HepG2 (cell line): ENCODE results near the gene BMF. TPM values are rescaled to one million over a fixed set of nuclear protein-coding genes. Genes with fewer than 3 reads are reported as not detected.
A peak's percentile ranks its signal among the peaks of the same experiment; 100 is the strongest.

ENCODE experiments used
- ARHGAP35 ChIP-seq: sonication (generic); formaldehyde crosslinking; IDR thresholded peaks from 2 replicates; pipeline ENCODE4 v1.9.0; 2022; ENCODE audit warnings: mild to moderate bottlenecking, inconsistent platforms, moderate library complexity, missing genetic modification reagents, borderline replicate concordance
- CCAR2 ChIP-seq: fragments of 200-400 bp; formaldehyde crosslinking; optimal IDR thresholded peaks from 2 replicates; pipeline ENCODE3; 2018; ENCODE audit warnings: low read depth, mild to moderate bottlenecking, low read length, moderate library complexity
- KDM4B ChIP-seq: sonication (generic); formaldehyde crosslinking; IDR thresholded peaks from 2 replicates; pipeline ENCODE4 v1.4.0; 2020; ENCODE audit warnings: missing genetic modification reagents
- KMT2A ChIP-seq: sonication (generic); formaldehyde crosslinking; IDR thresholded peaks from 2 replicates; pipeline ENCODE4 v1.4.0; 2020; ENCODE audit warnings: missing genetic modification reagents
- KMT2B ChIP-seq: IDR thresholded peaks from 2 replicates; pipeline ENCODE4 v1.6.1; 2016; ENCODE audit warnings: missing genetic modification reagents, missing compliant biosample characterization
- MIER2 ChIP-seq: IDR thresholded peaks from 2 replicates; pipeline ENCODE4 v1.6.1; 2016; ENCODE audit warnings: missing biosample characterization, missing genetic modification reagents
- MIXL1 ChIP-seq: IDR thresholded peaks from 2 replicates; pipeline ENCODE4 v1.6.1; 2016
- REPIN1 ChIP-seq: sonication (generic); formaldehyde crosslinking; IDR thresholded peaks from 2 replicates; pipeline ENCODE4 v1.8.0; 2022; ENCODE audit warnings: missing genetic modification reagents, low read depth, mild to moderate bottlenecking, borderline replicate concordance
- SMARCE1 ChIP-seq: fragments of 450-650 bp; IDR thresholded peaks from 2 replicates; pipeline ENCODE4 v1.6.1; 2017; ENCODE audit warnings: borderline replicate concordance
- THYN1 ChIP-seq: sonication (generic); formaldehyde crosslinking; IDR thresholded peaks from 2 replicates; pipeline ENCODE4 v1.8.1; 2023; ENCODE audit warnings: low read depth, mild to moderate bottlenecking, moderate library complexity, missing genetic modification reagents, borderline replicate concordance
- ZNF547 ChIP-seq: sonication (generic); formaldehyde crosslinking; IDR thresholded peaks from 2 replicates; pipeline ENCODE4 v1.5.1; 2020; ENCODE audit warnings: mild to moderate bottlenecking, missing genetic modification reagents
- ZNF577 ChIP-seq: sonication (generic); formaldehyde crosslinking; IDR thresholded peaks from 2 replicates; pipeline ENCODE4 v1.4.0; 2020; ENCODE audit warnings: mild to moderate bottlenecking, low read depth, missing genetic modification reagents, borderline replicate concordance
- ZSCAN25 ChIP-seq: sonication (generic); formaldehyde crosslinking; IDR thresholded peaks from 2 replicates; pipeline ENCODE4 v1.8.0; 2022; ENCODE audit warnings: mild to moderate bottlenecking, missing genetic modification reagents
- polyA plus RNA-seq, 8 experiments: library from polyadenylated mRNA; depleted of rRNA in 3 of 8; stranded (reverse) in 7 of 8; unstranded in 1 of 8; fragments of >200 nt; fragmentation: Illumina TruSeq in 4 of 8; extraction: Trizol in 4 of 8; gene quantifications; 2 replicates each; pipeline versions ENCODE4 v1.2.1 to v1.2.3, GENCODE V29; 2011 to 2016; ENCODE audit warnings: low read depth in 4 of 8, missing spikeins in 1 of 8, mixed read lengths in 1 of 8; ENCODE audit not compliant: insufficient read depth in 1 of 8
- total RNA-seq, 5 experiments: library from RNA; depleted of rRNA; stranded (reverse); fragments of >200 nt; fragmentation: Illumina TruSeq; extraction: Trizol; gene quantifications; 2 replicates each; pipeline ENCODE4 v1.2.3, GENCODE V29; 2016; ENCODE audit warnings: low read depth in 1 of 5
- TF ChIP-seq, protein P1 (sequence below): sonication (generic); formaldehyde crosslinking; IDR thresholded peaks from 2 replicates; pipeline ENCODE4 v1.5.0; 2020; ENCODE audit warnings: mild to moderate bottlenecking, missing genetic modification reagents
- TF ChIP-seq, protein P2 (sequence below): sonication (generic); formaldehyde crosslinking; conservative IDR thresholded peaks from 2 replicates; pipeline ENCODE4 v1.4.0; 2020; ENCODE audit warnings: missing genetic modification reagents
- TF ChIP-seq, protein P3 (sequence below): sonication (generic); formaldehyde crosslinking; IDR thresholded peaks from 2 replicates; pipeline ENCODE4 v1.4.0; 2020; ENCODE audit warnings: mild to moderate bottlenecking, missing genetic modification reagents
- TF ChIP-seq, protein P4 (sequence below): conservative IDR thresholded peaks from 2 replicates; pipeline ENCODE4 v1.6.1; 2018; ENCODE audit warnings: missing genetic modification reagents
- TF ChIP-seq, protein P5 (sequence below): sonication (generic); formaldehyde crosslinking; IDR thresholded peaks from 2 replicates; pipeline ENCODE4 v1.4.0; 2020; ENCODE audit warnings: missing genetic modification reagents
- TF ChIP-seq, protein P6 (sequence below): sonication (generic); formaldehyde crosslinking; IDR thresholded peaks from 2 replicates; pipeline ENCODE4 v1.4.0; 2020; ENCODE audit warnings: missing genetic modification reagents, mild to moderate bottlenecking, borderline replicate concordance

BMF gene
- total and polyA plus RNA-seq, 2 of the 13 experiments (the other 11 are each of a cell fraction or from before 2014, with no cell fraction given) = 8.7 to 15.9 TPM

GRCh38 chr15:40081691-40082194 is 26.9 kb downstream of the BMF start (continued):
- peak; percentile 65; the same call in 1 of the 2 replicates for TF ChIP-seq KMT2A
- no peak for TF ChIP-seq THYN1
- TF ChIP-seq ZSCAN25 (CRISPR knock-in tag) = 0 out of 2 replicates have a peak, but pooled peaks have one; percentile 39
- TF ChIP-seq CCAR2 = no peak
- TF ChIP-seq, protein P1, sequence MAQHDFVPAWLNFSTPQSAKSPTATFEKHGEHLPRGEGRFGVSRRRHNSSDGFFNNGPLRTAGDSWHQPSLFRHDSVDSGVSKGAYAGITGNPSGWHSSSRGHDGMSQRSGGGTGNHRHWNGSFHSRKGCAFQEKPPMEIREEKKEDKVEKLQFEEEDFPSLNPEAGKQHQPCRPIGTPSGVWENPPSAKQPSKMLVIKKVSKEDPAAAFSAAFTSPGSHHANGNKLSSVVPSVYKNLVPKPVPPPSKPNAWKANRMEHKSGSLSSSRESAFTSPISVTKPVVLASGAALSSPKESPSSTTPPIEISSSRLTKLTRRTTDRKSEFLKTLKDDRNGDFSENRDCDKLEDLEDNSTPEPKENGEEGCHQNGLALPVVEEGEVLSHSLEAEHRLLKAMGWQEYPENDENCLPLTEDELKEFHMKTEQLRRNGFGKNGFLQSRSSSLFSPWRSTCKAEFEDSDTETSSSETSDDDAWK (CRISPR knock-in tag) = no peak
- TF ChIP-seq, protein P2, sequence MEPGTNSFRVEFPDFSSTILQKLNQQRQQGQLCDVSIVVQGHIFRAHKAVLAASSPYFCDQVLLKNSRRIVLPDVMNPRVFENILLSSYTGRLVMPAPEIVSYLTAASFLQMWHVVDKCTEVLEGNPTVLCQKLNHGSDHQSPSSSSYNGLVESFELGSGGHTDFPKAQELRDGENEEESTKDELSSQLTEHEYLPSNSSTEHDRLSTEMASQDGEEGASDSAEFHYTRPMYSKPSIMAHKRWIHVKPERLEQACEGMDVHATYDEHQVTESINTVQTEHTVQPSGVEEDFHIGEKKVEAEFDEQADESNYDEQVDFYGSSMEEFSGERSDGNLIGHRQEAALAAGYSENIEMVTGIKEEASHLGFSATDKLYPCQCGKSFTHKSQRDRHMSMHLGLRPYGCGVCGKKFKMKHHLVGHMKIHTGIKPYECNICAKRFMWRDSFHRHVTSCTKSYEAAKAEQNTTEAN (CRISPR knock-in tag) = peak; percentile 74
- no peak for TF ChIP-seq SMARCE1
- TF ChIP-seq ARHGAP35 (CRISPR knock-in tag) = no peak
- TF ChIP-seq KDM4B (CRISPR knock-in tag) = peak; percentile 75; the same call in 1 of the 2 replicates
- TF ChIP-seq MIXL1 (CRISPR knock-in tag) = peak; percentile 77
- TF ChIP-seq REPIN1 = peak; percentile 43; the same call in 1 of the 2 replicates
- TF ChIP-seq KMT2B = 0 out of 2 replicates have a peak, but pooled peaks have one; percentile 61
- TF ChIP-seq, protein P3, sequence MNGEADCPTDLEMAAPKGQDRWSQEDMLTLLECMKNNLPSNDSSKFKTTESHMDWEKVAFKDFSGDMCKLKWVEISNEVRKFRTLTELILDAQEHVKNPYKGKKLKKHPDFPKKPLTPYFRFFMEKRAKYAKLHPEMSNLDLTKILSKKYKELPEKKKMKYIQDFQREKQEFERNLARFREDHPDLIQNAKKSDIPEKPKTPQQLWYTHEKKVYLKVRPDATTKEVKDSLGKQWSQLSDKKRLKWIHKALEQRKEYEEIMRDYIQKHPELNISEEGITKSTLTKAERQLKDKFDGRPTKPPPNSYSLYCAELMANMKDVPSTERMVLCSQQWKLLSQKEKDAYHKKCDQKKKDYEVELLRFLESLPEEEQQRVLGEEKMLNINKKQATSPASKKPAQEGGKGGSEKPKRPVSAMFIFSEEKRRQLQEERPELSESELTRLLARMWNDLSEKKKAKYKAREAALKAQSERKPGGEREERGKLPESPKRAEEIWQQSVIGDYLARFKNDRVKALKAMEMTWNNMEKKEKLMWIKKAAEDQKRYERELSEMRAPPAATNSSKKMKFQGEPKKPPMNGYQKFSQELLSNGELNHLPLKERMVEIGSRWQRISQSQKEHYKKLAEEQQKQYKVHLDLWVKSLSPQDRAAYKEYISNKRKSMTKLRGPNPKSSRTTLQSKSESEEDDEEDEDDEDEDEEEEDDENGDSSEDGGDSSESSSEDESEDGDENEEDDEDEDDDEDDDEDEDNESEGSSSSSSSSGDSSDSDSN (CRISPR knock-in tag) = no peak
- TF ChIP-seq ZNF547 (CRISPR knock-in tag) = no peak
- TF ChIP-seq, protein P4, sequence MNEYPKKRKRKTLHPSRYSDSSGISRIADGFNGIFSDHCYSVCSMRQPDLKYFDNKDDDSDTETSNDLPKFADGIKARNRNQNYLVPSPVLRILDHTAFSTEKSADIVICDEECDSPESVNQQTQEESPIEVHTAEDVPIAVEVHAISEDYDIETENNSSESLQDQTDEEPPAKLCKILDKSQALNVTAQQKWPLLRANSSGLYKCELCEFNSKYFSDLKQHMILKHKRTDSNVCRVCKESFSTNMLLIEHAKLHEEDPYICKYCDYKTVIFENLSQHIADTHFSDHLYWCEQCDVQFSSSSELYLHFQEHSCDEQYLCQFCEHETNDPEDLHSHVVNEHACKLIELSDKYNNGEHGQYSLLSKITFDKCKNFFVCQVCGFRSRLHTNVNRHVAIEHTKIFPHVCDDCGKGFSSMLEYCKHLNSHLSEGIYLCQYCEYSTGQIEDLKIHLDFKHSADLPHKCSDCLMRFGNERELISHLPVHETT (CRISPR knock-in tag) = no peak
- TF ChIP-seq, protein P5, sequence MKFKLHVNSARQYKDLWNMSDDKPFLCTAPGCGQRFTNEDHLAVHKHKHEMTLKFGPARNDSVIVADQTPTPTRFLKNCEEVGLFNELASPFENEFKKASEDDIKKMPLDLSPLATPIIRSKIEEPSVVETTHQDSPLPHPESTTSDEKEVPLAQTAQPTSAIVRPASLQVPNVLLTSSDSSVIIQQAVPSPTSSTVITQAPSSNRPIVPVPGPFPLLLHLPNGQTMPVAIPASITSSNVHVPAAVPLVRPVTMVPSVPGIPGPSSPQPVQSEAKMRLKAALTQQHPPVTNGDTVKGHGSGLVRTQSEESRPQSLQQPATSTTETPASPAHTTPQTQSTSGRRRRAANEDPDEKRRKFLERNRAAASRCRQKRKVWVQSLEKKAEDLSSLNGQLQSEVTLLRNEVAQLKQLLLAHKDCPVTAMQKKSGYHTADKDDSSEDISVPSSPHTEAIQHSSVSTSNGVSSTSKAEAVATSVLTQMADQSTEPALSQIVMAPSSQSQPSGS (CRISPR knock-in tag) = peak; percentile 65; the same call in 1 of the 2 replicates
- TF ChIP-seq ZNF577 (CRISPR knock-in tag) = no peak
- TF ChIP-seq, protein P6, sequence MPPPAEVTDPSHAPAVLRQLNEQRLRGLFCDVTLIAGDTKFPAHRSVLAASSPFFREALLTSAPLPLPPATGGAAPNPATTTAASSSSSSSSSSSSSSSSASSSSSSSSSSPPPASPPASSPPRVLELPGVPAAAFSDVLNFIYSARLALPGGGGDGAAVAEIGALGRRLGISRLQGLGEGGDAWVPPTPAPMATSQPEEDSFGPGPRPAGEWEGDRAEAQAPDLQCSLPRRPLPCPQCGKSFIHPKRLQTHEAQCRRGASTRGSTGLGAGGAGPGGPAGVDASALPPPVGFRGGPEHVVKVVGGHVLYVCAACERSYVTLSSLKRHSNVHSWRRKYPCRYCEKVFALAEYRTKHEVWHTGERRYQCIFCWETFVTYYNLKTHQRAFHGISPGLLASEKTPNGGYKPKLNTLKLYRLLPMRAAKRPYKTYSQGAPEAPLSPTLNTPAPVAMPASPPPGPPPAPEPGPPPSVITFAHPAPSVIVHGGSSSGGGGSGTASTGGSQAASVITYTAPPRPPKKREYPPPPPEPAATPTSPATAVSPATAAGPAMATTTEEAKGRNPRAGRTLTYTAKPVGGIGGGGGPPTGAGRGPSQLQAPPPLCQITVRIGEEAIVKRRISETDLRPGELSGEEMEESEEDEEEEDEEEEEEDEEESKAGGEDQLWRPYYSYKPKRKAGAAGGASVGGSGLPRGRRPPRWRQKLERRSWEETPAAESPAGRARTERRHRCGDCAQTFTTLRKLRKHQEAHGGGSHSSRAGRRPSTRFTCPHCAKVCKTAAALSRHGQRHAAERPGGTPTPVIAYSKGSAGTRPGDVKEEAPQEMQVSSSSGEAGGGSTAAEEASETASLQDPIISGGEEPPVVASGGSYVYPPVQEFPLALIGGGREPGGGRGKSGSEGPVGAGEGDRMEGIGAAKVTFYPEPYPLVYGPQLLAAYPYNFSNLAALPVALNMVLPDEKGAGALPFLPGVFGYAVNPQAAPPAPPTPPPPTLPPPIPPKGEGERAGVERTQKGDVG (CRISPR knock-in tag) = no peak
- peak; percentile 61; the same call in 1 of the 2 replicates for TF ChIP-seq MIER2 (CRISPR knock-in tag)
